ENCODE measurements around the gene ITGA6. TPM values are rescaled to one million over a fixed set of nuclear protein-coding genes. Genes with fewer than 3 reads are reported as not detected.

Gene ITGA6
- total RNA-seq, 1 experiment from 2014 or later, result 93.1 TPM

GRCh38 chr2:172481507-172482262 lies 54.3 kb downstream of the ITGA6 start:
- H3K36me3 ChIP-seq (ENCODE audit: control insufficient read depth in 1 of 2, insufficient read depth in 2 of 2, low read length in 2 of 2), result peaks cover 33 to 58% of the 10 kb centered on the region in 2 experiments

More at GRCh38 chr2:172481507-172482262, 54.3 kb downstream of the ITGA6 start:
- intact Hi-C loops (cut with micrococcal nuclease), result loop anchor here (5.0 kb wide), 1 partner anchor 231 kb away; no protein-coding TSS in a partner anchor
- ChIA-PET RAD21 (ENCODE audit: low non-redundant PET in 1 of 2, low total read pairs in 2 of 2, uncharacterized antibody in 2 of 2, unreplicated experiment in 2 of 2) (no interaction called here), CTCF (no interaction called here), POLR2A (no interaction called here)
- H2AFZ ChIP-seq (ENCODE audit: low read depth, low read length, poor library complexity, severe bottlenecking), result no peak overlapping the region
- no peaks in the 10 kb centered on the region for H3K9me2 ChIP-seq (ENCODE audit: insufficient read depth)
- H3K4me1 ChIP-seq (ENCODE audit: control insufficient read depth in 1 of 2, insufficient read depth in 2 of 2, low read length in 2 of 2), result no peaks in the 10 kb centered on the region
- H3K27ac ChIP-seq (ENCODE audit: low read depth, low read length), result no peak overlapping the region
- TF ChIP-seq ZBTB33 (IDR thresholded peaks at IDR 0.05; ENCODE audit: extremely low read depth, insufficient replicate concordance, low read length) (no peak), SIN3A (IDR thresholded peaks at IDR 0.05; ENCODE audit: low read depth) (no peak), ZNF274 (IDR thresholded peaks at IDR 0.05; ENCODE audit: low read depth, low read length) (no peak), YY1 (IDR thresholded peaks at IDR 0.05; ENCODE audit: extremely low read depth, insufficient replicate concordance, low read depth, low read length) (no peak), CTCF (IDR thresholded peaks at IDR 0.05 in 2 of 3, conservative IDR thresholded peaks at IDR 0.05 in 1 of 3; ENCODE audit: borderline replicate concordance in 1 of 3, insufficient read depth in 1 of 3, low read depth in 2 of 3, low read length in 2 of 3) (no peak), EZH2 (IDR thresholded peaks at IDR 0.05) (no peak), SRF (IDR thresholded peaks at IDR 0.05; ENCODE audit: low read depth) (no peak), RAD21 (IDR thresholded peaks at IDR 0.05; ENCODE audit: low read depth) (no peak), MAX (IDR thresholded peaks at IDR 0.05) (no peak), ZFX (IDR thresholded peaks at IDR 0.05) (no peak), ATF3 (IDR thresholded peaks at IDR 0.05) (no peak), CBX3 (IDR thresholded peaks at IDR 0.05; ENCODE audit: low read depth) (no peak), EZH2phosphoT487 (IDR thresholded peaks at IDR 0.05; ENCODE audit: borderline replicate concordance) (no peak), ELF1 (IDR thresholded peaks at IDR 0.05; ENCODE audit: borderline replicate concordance, low read depth) (no peak), JUND (IDR thresholded peaks at IDR 0.05) (no peak), TCF7L2 (IDR thresholded peaks at IDR 0.05; ENCODE audit: borderline replicate concordance, extremely low read depth, insufficient read depth, insufficient read length) (no peak), POLR2A (IDR thresholded peaks at IDR 0.05; ENCODE audit: borderline replicate concordance, extremely low read depth, insufficient read depth, insufficient read length) (no peak), FOSL1 (IDR thresholded peaks at IDR 0.05; ENCODE audit: low read depth) (no peak), SP1 (IDR thresholded peaks at IDR 0.05; ENCODE audit: low read depth) (no peak), CEBPB (IDR thresholded peaks at IDR 0.05; ENCODE audit: low read depth) (no peak)
- H3K79me2 ChIP-seq (ENCODE audit: insufficient read depth, low read length), result no peaks in the 10 kb centered on the region
- no peaks in the 10 kb centered on the region for H3K9me3 ChIP-seq (ENCODE audit: control insufficient read depth in 1 of 2, insufficient read depth in 1 of 2, low read depth in 1 of 2, low read length in 2 of 2)
- no peak overlapping the region for H3K4me3 ChIP-seq (replicated peaks in 1 of 2; ENCODE audit: low read depth in 1 of 2, low read length in 2 of 2)
- BruUV-seq (replicated peaks), result no TSS peak
- H4K20me1 ChIP-seq (ENCODE audit: insufficient read depth), result no peaks in the 10 kb centered on the region
- H3K9ac ChIP-seq (ENCODE audit: low read length), result no peak overlapping the region
- H3K27me3 ChIP-seq (ENCODE audit: insufficient read depth, low read length), result no peaks in the 10 kb centered on the region
- no peak overlapping the region for H3K4me2 ChIP-seq (ENCODE audit: low read length)
- no peak for DNase-seq (ENCODE audit: low read depth, low spot score)
- no peak for ATAC-seq

Data from HCT116 (cell line).